HCT116 (cell line): ENCODE data around the gene CFAP43. TPM values are rescaled to one million over a fixed set of nuclear protein-coding genes. Genes with fewer than 3 reads are reported as not detected.
A peak's percentile ranks its signal among the peaks of the same experiment; 100 is the strongest.

Source experiments
- ATAC-seq: fragments of 200-7000 bp; cut with Tn5 transposase; 2 replicates; pipeline ENCODE4 v1.9.1; 2020; ENCODE audit warnings: mild to moderate bottlenecking, moderate library complexity
- BruUV-seq: library from RNA; stranded (reverse); fragments of 400-500 nt; replicated peaks from 2 replicates; lab custom pipeline; 2021; lab: Mats Ljungman, UMichigan
- CTCF ChIA-PET: fragments of 300-600 bp; sonication (Branson Sonifier 250); formaldehyde crosslinking; loops from one replicate; lab custom pipeline; 2021; ENCODE audit warnings: antibody characterized with exemption; lab: Charles Lee
- POLR2A ChIA-PET: fragments of 300-600, 350-600 bp; sonication (Branson Sonifier 250); formaldehyde crosslinking; loops from one replicate; lab custom pipeline; 2021; ENCODE audit warnings: antibody characterized with exemption; lab: Charles Lee
- RAD21 ChIA-PET, 2 experiments: fragments of 300-600 bp; sonication (Branson Sonifier 250); formaldehyde crosslinking; loops; one replicate each; lab custom pipeline; 2023; ENCODE audit warnings: low total read pairs in 2 of 2; ENCODE audit not compliant: uncharacterized antibody in 2 of 2, unreplicated experiment in 2 of 2, low non-redundant PET in 1 of 2; lab: Charles Lee
- DNase-seq: peaks from one replicate; pipeline ENCODE4 v3.0.0-alpha.2; 2010; ENCODE audit warnings: low read depth, low spot score
- H2AFZ ChIP-seq: fragments of 200-600 bp; shearing (Covaris generic), sonication (generic); 2 replicates; pipeline ENCODE4 v1.6.1; 2017; ENCODE audit warnings: low read depth, mixed run types, mixed read lengths, antibody characterized with exemption, low read length; ENCODE audit not compliant: poor library complexity, severe bottlenecking
- H3K27ac ChIP-seq: 2 replicates; pipeline ENCODE4 v1.5.1; 2012; ENCODE audit warnings: low read depth, low read length
- H3K27me3 ChIP-seq: fragments of 200-600 bp; sonication (generic); 2 replicates; pipeline ENCODE4 v1.6.1; 2016; ENCODE audit warnings: mixed run types, low read length, mixed read lengths; ENCODE audit not compliant: insufficient read depth
- H3K36me3 ChIP-seq, 2 experiments: fragments of 200-500 bp in 1 of 2; fragments of 200-600 bp in 1 of 2; sonication (Bioruptor generic) in 1 of 2; sonication (generic) in 1 of 2; 2 replicates each; pipeline versions ENCODE4 v1.5.1 to v1.6.1; 2014 to 2016; ENCODE audit warnings: low read length in 2 of 2, inconsistent platforms in 1 of 2, mixed read lengths in 1 of 2, mixed run types in 1 of 2; ENCODE audit not compliant: insufficient read depth in 2 of 2, control insufficient read depth in 1 of 2
- H3K4me1 ChIP-seq, 2 experiments: fragments of 200-600 bp in 1 of 2; sonication (generic) in 1 of 2; 2 replicates each; pipeline versions ENCODE4 v1.5.1 to v1.6.1; 2012 to 2017; ENCODE audit warnings: low read length in 2 of 2, inconsistent platforms in 1 of 2, mild to moderate bottlenecking in 1 of 2, mixed read lengths in 1 of 2, mixed run types in 1 of 2, moderate library complexity in 1 of 2; ENCODE audit not compliant: insufficient read depth in 2 of 2, control insufficient read depth in 1 of 2
- H3K4me2 ChIP-seq: fragments of 200-600 bp; sonication (generic); 2 replicates; pipeline ENCODE4 v1.6.1; 2017; ENCODE audit warnings: mixed run types, low read length, mixed read lengths
- H3K4me3 ChIP-seq, 2 experiments: fragments of 200-600 bp in 1 of 2; sonication (generic) in 1 of 2; replicated peaks in 1 of 2; 2 replicates each; pipeline ENCODE4 v1.5.1; 2011 to 2016; ENCODE audit warnings: low read length in 2 of 2, control low read depth in 1 of 2, low read depth in 1 of 2, mild to moderate bottlenecking in 1 of 2, mixed read lengths in 1 of 2, mixed run types in 1 of 2
- H3K79me2 ChIP-seq: fragments of 200-600 bp; sonication (generic); 2 replicates; pipeline ENCODE4 v1.6.1; 2017; ENCODE audit warnings: mild to moderate bottlenecking, mixed run types, low read length, moderate library complexity, mixed read lengths; ENCODE audit not compliant: insufficient read depth
- H3K9ac ChIP-seq: fragments of 200-600 bp; sonication (generic); 2 replicates; pipeline ENCODE4 v1.6.1; 2016; ENCODE audit warnings: low read length, mixed read lengths
- H3K9me2 ChIP-seq: fragments of 200-600 bp; sonication (generic), shearing (Covaris generic); 2 replicates; pipeline ENCODE4 v1.6.1; 2017; ENCODE audit warnings: mixed run types, mild to moderate bottlenecking, moderate library complexity; ENCODE audit not compliant: insufficient read depth
- H3K9me3 ChIP-seq, 2 experiments: fragments of 200-500 bp in 1 of 2; fragments of 200-600 bp in 1 of 2; sonication (Bioruptor generic) in 1 of 2; sonication (generic) in 1 of 2; 2 replicates each; pipeline ENCODE4 v1.6.1; 2014 to 2017; ENCODE audit warnings: low read length in 2 of 2, mixed read lengths in 2 of 2, inconsistent platforms in 1 of 2, low read depth in 1 of 2, mild to moderate bottlenecking in 1 of 2, mixed run types in 1 of 2, moderate library complexity in 1 of 2; ENCODE audit not compliant: control insufficient read depth in 1 of 2, insufficient read depth in 1 of 2
- H4K20me1 ChIP-seq: fragments of 200-600 bp; sonication (generic), shearing (Covaris generic); 2 replicates; pipeline ENCODE4 v1.6.1; 2017; ENCODE audit warnings: mixed run types, mild to moderate bottlenecking, moderate library complexity; ENCODE audit not compliant: insufficient read depth
- CBX3 ChIP-seq: IDR thresholded peaks from 2 replicates; pipeline ENCODE4 v1.6.1; 2012; ENCODE audit warnings: low read depth
- CEBPB ChIP-seq: IDR thresholded peaks from 2 replicates; pipeline ENCODE4 v1.6.1; 2012; ENCODE audit warnings: low read depth
- EGR1 ChIP-seq: IDR thresholded peaks from 2 replicates; pipeline ENCODE4 v1.6.1; 2012; ENCODE audit warnings: low read depth
- ELF1 ChIP-seq: IDR thresholded peaks from 2 replicates; pipeline ENCODE4 v1.6.1; 2012; ENCODE audit warnings: low read depth, borderline replicate concordance
- EZH2 ChIP-seq: fragments of 200-600 bp; sonication (generic); IDR thresholded peaks from 2 replicates; pipeline ENCODE4 v1.6.1; 2017; ENCODE audit warnings: antibody characterized with exemption, mixed run types
- EZH2phosphoT487 ChIP-seq: fragments of 200-600 bp; IDR thresholded peaks from 2 replicates; pipeline ENCODE4 v1.6.1; 2018; ENCODE audit warnings: antibody characterized with exemption, borderline replicate concordance
- FOSL1 ChIP-seq: IDR thresholded peaks from 2 replicates; pipeline ENCODE4 v1.6.1; 2012; ENCODE audit warnings: low read depth
- JUND ChIP-seq: IDR thresholded peaks from 2 replicates; pipeline ENCODE4 v1.6.1; 2012
- MAX ChIP-seq: IDR thresholded peaks from 2 replicates; pipeline ENCODE4 v1.6.1; 2012
- POLR2A ChIP-seq: IDR thresholded peaks from 2 replicates; pipeline ENCODE4 v1.7.0; 2011; ENCODE audit warnings: borderline replicate concordance; ENCODE audit not compliant: insufficient read depth, insufficient read length; ENCODE audit errors: extremely low read depth
- POLR2AphosphoS5 ChIP-seq: IDR thresholded peaks from 2 replicates; pipeline ENCODE4 v1.6.1; 2011; ENCODE audit warnings: mild to moderate bottlenecking, low read depth, low read length, moderate library complexity
- RAD21 ChIP-seq: IDR thresholded peaks from 2 replicates; pipeline ENCODE4 v1.6.1; 2012; ENCODE audit warnings: low read depth, mild to moderate bottlenecking
- SIN3A ChIP-seq: IDR thresholded peaks from 2 replicates; pipeline ENCODE4 v1.6.1; 2012; ENCODE audit warnings: low read depth
- SRF ChIP-seq: IDR thresholded peaks from 2 replicates; pipeline ENCODE4 v1.6.1; 2012; ENCODE audit warnings: low read depth
- YY1 ChIP-seq: IDR thresholded peaks from 2 replicates; pipeline ENCODE4 v1.6.1; 2011; ENCODE audit warnings: low read length, low read depth, moderate library complexity, mild to moderate bottlenecking; ENCODE audit not compliant: insufficient replicate concordance; ENCODE audit errors: extremely low read depth
- ZFX ChIP-seq: fragments of 450-650 bp; IDR thresholded peaks from 2 replicates; pipeline ENCODE4 v1.6.1; 2017
- ZNF274 ChIP-seq: fragments of 200-500 bp; sonication (Bioruptor generic); IDR thresholded peaks from 2 replicates; pipeline ENCODE4 v1.6.1; 2014; ENCODE audit warnings: mild to moderate bottlenecking, low read depth, low read length, inconsistent platforms
- intact Hi-C: fragments of 100-400 bp; cut with micrococcal nuclease; formaldehyde crosslinking; loops from 2 replicates; pipeline ENCODE4 v1.10.0; 2022
- total RNA-seq: library from RNA; stranded (reverse); gene quantifications from one replicate; pipeline ENCODE4 v1.2.1, GENCODE V29; 2021; ENCODE audit not compliant: unreplicated experiment
- TF ChIP-seq, protein P1 (sequence below): IDR thresholded peaks from 2 replicates; pipeline ENCODE4 v1.6.1; 2011; ENCODE audit warnings: mild to moderate bottlenecking, low read length, moderate library complexity; ENCODE audit not compliant: insufficient replicate concordance; ENCODE audit errors: extremely low read depth
- TF ChIP-seq, protein P2 (sequence below), 3 experiments: fragments of 200-600 bp in 1 of 3; sonication (generic) in 1 of 3; IDR thresholded peaks in 2 of 3; conservative IDR thresholded peaks in 1 of 3; 2 replicates each; pipeline ENCODE4 v1.5.1; 2012 to 2017; ENCODE audit warnings: low read depth in 2 of 3, low read length in 2 of 3, antibody characterized with exemption in 1 of 3, borderline replicate concordance in 1 of 3, control low read depth in 1 of 3, mild to moderate bottlenecking in 1 of 3, mixed read lengths in 1 of 3, mixed run types in 1 of 3, moderate library complexity in 1 of 3; ENCODE audit not compliant: insufficient read depth in 1 of 3

The CFAP43 gene
- total RNA-seq, 1 experiment from 2014 or later = 4.0 TPM

DNA sequence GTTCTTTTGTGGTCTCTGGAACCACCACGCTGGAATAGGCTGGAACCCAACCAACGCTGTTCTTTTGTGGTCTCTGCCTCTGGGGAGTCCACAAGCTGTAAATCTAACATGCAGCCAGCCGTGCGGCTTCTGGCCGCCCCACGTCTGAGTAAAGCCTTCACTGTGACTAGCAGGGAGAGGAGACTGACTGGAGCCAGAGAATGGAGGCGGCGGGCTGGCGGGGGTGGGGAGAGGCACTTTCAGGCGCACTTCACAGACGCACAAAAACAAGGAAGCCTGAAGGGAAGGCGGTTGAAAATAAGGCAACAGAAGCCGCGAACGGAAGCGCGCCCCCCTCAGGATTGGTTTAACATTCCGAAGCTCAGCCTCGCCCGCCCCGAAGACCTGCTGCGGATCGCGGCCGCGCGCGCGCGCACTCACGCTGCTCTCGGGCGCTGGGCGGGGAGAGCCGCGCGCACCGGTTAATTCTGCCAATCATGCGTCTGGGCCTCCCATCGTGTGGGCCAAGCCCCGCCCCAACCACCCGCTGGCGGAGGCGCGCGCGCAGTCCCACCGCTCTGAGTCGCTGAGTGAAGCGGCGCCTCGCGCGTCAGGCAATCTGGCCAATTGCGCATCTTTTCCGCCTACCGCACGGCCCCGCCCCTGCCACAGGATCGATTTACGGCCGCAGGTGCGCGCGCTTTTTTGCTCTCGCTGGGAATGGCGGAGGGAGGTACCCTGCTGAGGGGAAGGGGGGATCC lies 110.5 kb downstream of the CFAP43 start, which contains the start of gene SFR1:
SFR1 (plus strand) TSS at position 687 of the 740 bp plus-strand sequence; CDS start at position 700, 13 bp downstream.
- POLR2A ChIA-PET = interaction anchor here (0.6 to 2.7 kb wide), 23 partner anchors 10 to 617 kb away, joined by 3 to 18 read pairs (median 4); partner anchors contain the start of gene CFAP58
- peak; percentile 85 for ATAC-seq
- DNase-seq = peak; percentile 99
- Histone ChIP-seq H3K36me3 (peaks cover 3 to 10% of the 10 kb centered on the region in 2 experiments; a peak in 2 of 4 replicates), H3K9me2 (no peaks in the 10 kb centered on the region), H2AFZ (no peak within 1 kb of the TSS), H3K27me3 (no peaks in the 10 kb centered on the region), H3K9ac (peak within 1 kb of the TSS; percentile 91), H3K4me1 (peaks cover 41 to 65% of the 10 kb centered on the region in 2 experiments), H3K27ac (peak within 1 kb of the TSS; percentile 96), H3K9me3 (no peaks in the 10 kb centered on the region), H3K4me2 (peak within 1 kb of the TSS; percentile 89), H3K79me2 (peaks cover 23% of the 10 kb centered on the region), H3K4me3 (peak within 1 kb of the TSS; percentile 83 to 86), H4K20me1 (no peaks in the 10 kb centered on the region)
- CTCF ChIA-PET = interaction anchor here (0.8 to 4.5 kb wide), 27 partner anchors 10 to 234 kb away, joined by 3 to 37 read pairs (median 5); no protein-coding TSS in a partner anchor
- BruUV-seq = no TSS peak
- intact Hi-C loops = loop anchor here (1.0 to 5.0 kb wide), 5 partner anchors 41 to 409 kb away; partner anchors contain the start of genes CFAP58 and GSTO2
- RAD21 ChIA-PET = interaction anchor here in 1 of 2 experiments (0.7 to 1.4 kb wide), 2 partner anchors 231 to 234 kb away, joined by 3 read pairs; no protein-coding TSS in a partner anchor
- TF ChIP-seq CEBPB (no peak), SIN3A (no peak), EGR1 (no peak), POLR2A (peak; percentile 71), ZNF274 (no peak), ZFX (no peak), YY1 (peak; percentile 92), FOSL1 (no peak), EZH2 (no peak), EZH2phosphoT487 (no peak), MAX (no peak), ELF1 (no peak), JUND (no peak), CBX3 (no peak), RAD21 (no peak), POLR2AphosphoS5 (peak; percentile 99), SRF (no peak)
- TF ChIP-seq, protein P1, sequence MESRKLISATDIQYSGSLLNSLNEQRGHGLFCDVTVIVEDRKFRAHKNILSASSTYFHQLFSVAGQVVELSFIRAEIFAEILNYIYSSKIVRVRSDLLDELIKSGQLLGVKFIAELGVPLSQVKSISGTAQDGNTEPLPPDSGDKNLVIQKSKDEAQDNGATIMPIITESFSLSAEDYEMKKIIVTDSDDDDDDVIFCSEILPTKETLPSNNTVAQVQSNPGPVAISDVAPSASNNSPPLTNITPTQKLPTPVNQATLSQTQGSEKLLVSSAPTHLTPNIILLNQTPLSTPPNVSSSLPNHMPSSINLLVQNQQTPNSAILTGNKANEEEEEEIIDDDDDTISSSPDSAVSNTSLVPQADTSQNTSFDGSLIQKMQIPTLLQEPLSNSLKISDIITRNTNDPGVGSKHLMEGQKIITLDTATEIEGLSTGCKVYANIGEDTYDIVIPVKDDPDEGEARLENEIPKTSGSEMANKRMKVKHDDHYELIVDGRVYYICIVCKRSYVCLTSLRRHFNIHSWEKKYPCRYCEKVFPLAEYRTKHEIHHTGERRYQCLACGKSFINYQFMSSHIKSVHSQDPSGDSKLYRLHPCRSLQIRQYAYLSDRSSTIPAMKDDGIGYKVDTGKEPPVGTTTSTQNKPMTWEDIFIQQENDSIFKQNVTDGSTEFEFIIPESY = peak; percentile 73
- TF ChIP-seq, protein P2, sequence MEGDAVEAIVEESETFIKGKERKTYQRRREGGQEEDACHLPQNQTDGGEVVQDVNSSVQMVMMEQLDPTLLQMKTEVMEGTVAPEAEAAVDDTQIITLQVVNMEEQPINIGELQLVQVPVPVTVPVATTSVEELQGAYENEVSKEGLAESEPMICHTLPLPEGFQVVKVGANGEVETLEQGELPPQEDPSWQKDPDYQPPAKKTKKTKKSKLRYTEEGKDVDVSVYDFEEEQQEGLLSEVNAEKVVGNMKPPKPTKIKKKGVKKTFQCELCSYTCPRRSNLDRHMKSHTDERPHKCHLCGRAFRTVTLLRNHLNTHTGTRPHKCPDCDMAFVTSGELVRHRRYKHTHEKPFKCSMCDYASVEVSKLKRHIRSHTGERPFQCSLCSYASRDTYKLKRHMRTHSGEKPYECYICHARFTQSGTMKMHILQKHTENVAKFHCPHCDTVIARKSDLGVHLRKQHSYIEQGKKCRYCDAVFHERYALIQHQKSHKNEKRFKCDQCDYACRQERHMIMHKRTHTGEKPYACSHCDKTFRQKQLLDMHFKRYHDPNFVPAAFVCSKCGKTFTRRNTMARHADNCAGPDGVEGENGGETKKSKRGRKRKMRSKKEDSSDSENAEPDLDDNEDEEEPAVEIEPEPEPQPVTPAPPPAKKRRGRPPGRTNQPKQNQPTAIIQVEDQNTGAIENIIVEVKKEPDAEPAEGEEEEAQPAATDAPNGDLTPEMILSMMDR (IDR thresholded peaks at IDR 0.05 in 2 of 3, conservative IDR thresholded peaks at IDR 0.05 in 1 of 3; ENCODE audit: borderline replicate concordance in 1 of 3, insufficient read depth in 1 of 3, low read depth in 2 of 3, low read length in 2 of 3) = peak in 2 of 3 experiments; percentile 59 to 74; a peak in 4 of 6 replicates
